Activated naive CD4-positive, alpha-beta T cell treated with anti-CD3 and anti-CD28 coated beads for 36 hours (primary cell): ENCODE measurements around the gene MS4A4A. TPM values are rescaled to one million over a fixed set of nuclear protein-coding genes. Genes with fewer than 3 reads are reported as not detected.
A peak's percentile ranks its signal among the peaks of the same experiment; 100 is the strongest.

ENCODE experiments used
- CTCF ChIA-PET: fragments of 350-600 bp; sonication (Branson Sonifier 250); formaldehyde crosslinking; loops from one replicate; lab custom pipeline; 2021; ENCODE audit warnings: antibody characterized with exemption; lab: Charles Lee
- DNase-seq: peaks from one replicate; pipeline ENCODE4 v3.0.0-alpha.2; 2020
- H3K27ac Mint-ChIP-seq: one replicate; pipeline ENCODE4 v1.8.0; 2021; ENCODE audit warnings: mild to moderate bottlenecking, mixed read lengths
- H3K27me3 Mint-ChIP-seq: one replicate; pipeline ENCODE4 v1.8.0; 2021; ENCODE audit warnings: low read depth, mixed read lengths
- H3K36me3 Mint-ChIP-seq: one replicate; pipeline ENCODE4 v1.8.0; 2021; ENCODE audit warnings: low read depth, mixed read lengths
- H3K4me1 Mint-ChIP-seq: one replicate; pipeline ENCODE4 v1.8.0; 2021; ENCODE audit warnings: low read depth, mixed read lengths
- H3K4me3 Mint-ChIP-seq: one replicate; pipeline ENCODE4 v1.8.0; 2021; ENCODE audit warnings: mild to moderate bottlenecking, moderate library complexity, mixed read lengths
- H3K9me3 Mint-ChIP-seq: one replicate; pipeline ENCODE4 v1.8.0; 2021; ENCODE audit warnings: mixed read lengths
- intact Hi-C: fragments of 100-400 bp; cut with micrococcal nuclease; formaldehyde crosslinking; loops from one replicate; pipeline ENCODE4 v1.15.1; 2023
- total RNA-seq, 2 experiments: library from RNA; stranded (reverse); gene quantifications; one replicate each; pipeline ENCODE4 v1.2.3, GENCODE V29; 2021

The MS4A4A gene
- total RNA-seq, 2 experiments from 2014 or later: not detected

- peak; percentile 51 for DNase-seq
- no peaks in the 10 kb centered on the region for H3K9me3 Mint-ChIP-seq
- H3K27ac Mint-ChIP-seq: peak overlapping the region; percentile 70
- CTCF ChIA-PET: interaction anchor here (0.6 kb wide), 1 partner anchor 42 kb away, joined by 3 read pairs; no protein-coding TSS in a partner anchor
- H3K36me3 Mint-ChIP-seq: no peaks in the 10 kb centered on the region
- peaks cover 5% of the 10 kb centered on the region for H3K27me3 Mint-ChIP-seq
- no peak overlapping the region for H3K4me3 Mint-ChIP-seq
- peaks cover 4% of the 10 kb centered on the region for H3K4me1 Mint-ChIP-seq
- intact Hi-C loops: loop anchor here (5.0 kb wide), 1 partner anchor 100 kb away; no protein-coding TSS in a partner anchor
Measured at GRCh38 chr11:60307507-60308195, 27.2 kb downstream of the MS4A4A start.

GRCh38 chr11:60310407-60310998 lies 30.0 kb downstream of the MS4A4A start:
- Mint-ChIP-seq H3K4me1 (peaks cover 4% of the 10 kb centered on the region), H3K36me3 (no peaks in the 10 kb centered on the region), H3K27me3 (peaks cover 9% of the 10 kb centered on the region), H3K9me3 (no peaks in the 10 kb centered on the region), H3K4me3 (no peak overlapping the region), H3K27ac (no peak overlapping the region)
- CTCF ChIA-PET: no interaction called here
- no peak for DNase-seq
- intact Hi-C loops: no loop called here

- DNase-seq: no peak
- intact Hi-C loops: no loop called here
- Mint-ChIP-seq H3K4me1 (no peaks in the 10 kb centered on the region), H3K27me3 (peaks cover 22% of the 10 kb centered on the region), H3K36me3 (no peaks in the 10 kb centered on the region), H3K9me3 (peaks cover 13% of the 10 kb centered on the region), H3K4me3 (no peak overlapping the region), H3K27ac (no peak overlapping the region)
- CTCF ChIA-PET: interaction anchor here (0.8 kb wide), 1 partner anchor 50 kb away, joined by 3 read pairs; no protein-coding TSS in a partner anchor
Measured at GRCh38 chr11:60314635-60315321, 34.3 kb downstream of the MS4A4A start.

GRCh38 chr11:60315871-60316270 lies 35.4 kb downstream of the MS4A4A start:
- CTCF ChIA-PET: no interaction called here
- H3K36me3 Mint-ChIP-seq: peaks cover 1% of the 10 kb centered on the region
- peaks cover 20% of the 10 kb centered on the region for H3K9me3 Mint-ChIP-seq
- DNase-seq: no peak
- intact Hi-C loops: no loop called here
- H3K27ac Mint-ChIP-seq: no peak overlapping the region
- H3K4me1 Mint-ChIP-seq: no peaks in the 10 kb centered on the region
- no peak overlapping the region for H3K4me3 Mint-ChIP-seq
- peaks cover 21% of the 10 kb centered on the region for H3K27me3 Mint-ChIP-seq

GRCh38 chr11:60316317-60316716 lies 35.9 kb downstream of the MS4A4A start:
- peaks cover 23% of the 10 kb centered on the region for H3K9me3 Mint-ChIP-seq
- CTCF ChIA-PET: no interaction called here
- H3K27ac Mint-ChIP-seq: no peak overlapping the region
- no peak overlapping the region for H3K4me3 Mint-ChIP-seq
- no peaks in the 10 kb centered on the region for H3K4me1 Mint-ChIP-seq
- peaks cover 26% of the 10 kb centered on the region for H3K27me3 Mint-ChIP-seq
- no peak for DNase-seq
- intact Hi-C loops: no loop called here
- peaks cover 2% of the 10 kb centered on the region for H3K36me3 Mint-ChIP-seq

GRCh38 chr11:60318726-60319125 lies 38.3 kb downstream of the MS4A4A start:
- H3K9me3 Mint-ChIP-seq: peaks cover 30% of the 10 kb centered on the region
- DNase-seq: no peak
- H3K27ac Mint-ChIP-seq: no peak overlapping the region
- intact Hi-C loops: no loop called here
- peaks cover 2% of the 10 kb centered on the region for H3K36me3 Mint-ChIP-seq
- no peaks in the 10 kb centered on the region for H3K4me1 Mint-ChIP-seq
- CTCF ChIA-PET: interaction anchor here (0.7 kb wide), 1 partner anchor 25 kb away, joined by 3 read pairs; no protein-coding TSS in a partner anchor
- peaks cover 21% of the 10 kb centered on the region for H3K27me3 Mint-ChIP-seq
- no peak overlapping the region for H3K4me3 Mint-ChIP-seq

GRCh38 chr11:60321051-60321450 lies 40.6 kb downstream of the MS4A4A start:
- Mint-ChIP-seq H3K36me3 (peaks cover 2% of the 10 kb centered on the region), H3K27me3 (peaks cover 20% of the 10 kb centered on the region), H3K4me3 (no peak overlapping the region), H3K4me1 (no peaks in the 10 kb centered on the region), H3K27ac (no peak overlapping the region), H3K9me3 (peaks cover 30% of the 10 kb centered on the region)
- CTCF ChIA-PET: no interaction called here
- DNase-seq: no peak
- intact Hi-C loops: no loop called here

- H3K4me1 Mint-ChIP-seq: no peaks in the 10 kb centered on the region
- H3K27ac Mint-ChIP-seq: no peak within 1 kb of the TSS
Measured at GRCh38 chr11:60326955-60327354, 46.5 kb downstream of the MS4A4A start, which contains the start of gene MS4A6E. Gene MS4A6E, plus strand, starts transcription at chr11:60327255. Its CDS starts 7,641 bp downstream, at chr11:60334896.

GRCh38 chr11:60328460-60328859 lies 48.0 kb downstream of the MS4A4A start:
- intact Hi-C loops: no loop called here
- CTCF ChIA-PET: no interaction called here
- DNase-seq: no peak
- Mint-ChIP-seq H3K9me3 (peaks cover 4% of the 10 kb centered on the region), H3K4me3 (no peak overlapping the region), H3K36me3 (no peaks in the 10 kb centered on the region), H3K4me1 (no peaks in the 10 kb centered on the region), H3K27ac (no peak overlapping the region), H3K27me3 (peaks cover 5% of the 10 kb centered on the region)

More at GRCh38 chr11:60326955-60327354, 46.5 kb downstream of the MS4A4A start, which contains the start of gene MS4A6E:
- intact Hi-C loops: no loop called here
- CTCF ChIA-PET: no interaction called here
- Mint-ChIP-seq H3K27me3 (peaks cover 5% of the 10 kb centered on the region), H3K4me3 (no peak within 1 kb of the TSS), H3K36me3 (no peaks in the 10 kb centered on the region), H3K9me3 (peaks cover 7% of the 10 kb centered on the region)
- no peak for DNase-seq

GRCh38 chr11:60332846-60333245 lies 52.4 kb downstream of the MS4A4A start:
- Mint-ChIP-seq H3K36me3 (no peaks in the 10 kb centered on the region), H3K4me1 (no peaks in the 10 kb centered on the region), H3K9me3 (no peaks in the 10 kb centered on the region), H3K27me3 (peaks cover 10% of the 10 kb centered on the region), H3K27ac (no peak overlapping the region), H3K4me3 (no peak overlapping the region)
- DNase-seq: no peak
- CTCF ChIA-PET: interaction anchor here (1.4 to 1.9 kb wide), 2 partner anchors 7 to 67 kb away, joined by 4 to 7 read pairs; no protein-coding TSS in a partner anchor
- intact Hi-C loops: no loop called here

GRCh38 chr11:60334005-60334620 lies 53.6 kb downstream of the MS4A4A start:
- DNase-seq: peak; percentile 82
- CTCF ChIA-PET: interaction anchor here (0.5 to 1.9 kb wide), 8 partner anchors 9 to 314 kb away, joined by 3 to 13 read pairs (median 4); no protein-coding TSS in a partner anchor
- Mint-ChIP-seq H3K9me3 (no peaks in the 10 kb centered on the region), H3K27me3 (peaks cover 11% of the 10 kb centered on the region), H3K27ac (no peak overlapping the region), H3K4me3 (no peak overlapping the region), H3K4me1 (no peaks in the 10 kb centered on the region), H3K36me3 (no peaks in the 10 kb centered on the region)
- intact Hi-C loops: no loop called here
